HEK293 (cell line): Measurements from ENCODE around the gene CENPF.

ENCODE experiments used
- CTCF ChIA-PET: fragments of 350-600 bp; formaldehyde crosslinking; extraction: SDS; loops from one replicate; lab custom pipeline; 2021; ENCODE audit warnings: antibody characterized with exemption; lab: Yijun Ruan, JAX
- POLR2A ChIA-PET: fragments of 300-600 bp; formaldehyde crosslinking; extraction: SDS; loops from one replicate; lab custom pipeline; 2020; ENCODE audit warnings: antibody characterized with exemption, inconsistent platforms; lab: Yijun Ruan, JAX
- H3K27ac ChIP-seq: fragments of 200-500 bp; sonication (Bioruptor generic); 2 replicates; pipeline ENCODE4 v1.5.1; 2014; ENCODE audit warnings: low read depth, low read length, control low read depth, inconsistent platforms; ENCODE audit errors: extremely low read depth
- H3K36me3 ChIP-seq, 2 experiments: fragments of 200-500 bp in 1 of 2; sonication (Bioruptor generic) in 1 of 2; 1 replicate in 1 of 2; 2 replicates in 1 of 2; pipeline ENCODE4 v1.5.1; 2014 to 2017; ENCODE audit warnings: inconsistent platforms in 2 of 2, low read length in 2 of 2; ENCODE audit not compliant: control insufficient read depth in 2 of 2, insufficient read depth in 1 of 2
- H3K4me1 ChIP-seq: fragments of 200-500 bp; sonication (Bioruptor generic); 2 replicates; pipeline ENCODE4 v1.5.1; 2014; ENCODE audit warnings: mild to moderate bottlenecking, low read length, inconsistent platforms; ENCODE audit not compliant: control insufficient read depth, insufficient read depth
- H3K4me3 ChIP-seq: 2 replicates; pipeline ENCODE4 v1.5.1; 2011; ENCODE audit warnings: low read depth, mild to moderate bottlenecking, control low read depth, low read length, moderate library complexity
- H3K9me3 ChIP-seq: fragments of 200-500 bp; sonication (Bioruptor generic); 2 replicates; pipeline ENCODE4 v1.5.1; 2014; ENCODE audit warnings: low read depth, low read length, inconsistent platforms; ENCODE audit not compliant: control insufficient read depth, insufficient read depth
- BCL11A ChIP-seq: fragments of 450-650 bp; formaldehyde crosslinking; IDR thresholded peaks from 2 replicates; pipeline ENCODE4 v1.5.1; 2016; ENCODE audit warnings: low read depth, missing biosample characterization, missing genetic modification characterization
- GLIS1 ChIP-seq: fragments of 450-650 bp; formaldehyde crosslinking; IDR thresholded peaks from 2 replicates; pipeline ENCODE4 v1.5.1; 2016; ENCODE audit warnings: missing biosample characterization, missing genetic modification characterization
- HOXC10 ChIP-seq: sonication (generic); formaldehyde crosslinking; IDR thresholded peaks from 2 replicates; pipeline ENCODE4 v1.8.1; 2023; ENCODE audit warnings: mild to moderate bottlenecking, missing genetic modification reagents
- HOXD13 ChIP-seq: sonication (generic); formaldehyde crosslinking; IDR thresholded peaks from 2 replicates; pipeline ENCODE4 v1.8.0; 2022; ENCODE audit warnings: missing genetic modification reagents, borderline replicate concordance
- IKZF3 ChIP-seq: fragments of 450-650 bp; IDR thresholded peaks from 2 replicates; pipeline ENCODE4 v1.5.0; 2018; ENCODE audit warnings: missing biosample characterization, mild to moderate bottlenecking, missing genetic modification characterization, moderate library complexity
- MYNN ChIP-seq: fragments of 450-650 bp; formaldehyde crosslinking; IDR thresholded peaks from 2 replicates; pipeline ENCODE4 v1.5.1; 2016; ENCODE audit warnings: missing biosample characterization, missing genetic modification characterization, borderline replicate concordance
- TRIM28 ChIP-seq: IDR thresholded peaks from 2 replicates; pipeline ENCODE4 v1.6.1; 2011; ENCODE audit warnings: low read length, control low read depth, borderline replicate concordance
- ZFP41 ChIP-seq: fragments of 450-650 bp; formaldehyde crosslinking; IDR thresholded peaks from 2 replicates; pipeline ENCODE4 v1.5.1; 2016; ENCODE audit warnings: missing biosample characterization, missing genetic modification characterization, borderline replicate concordance
- ZFP69B ChIP-seq: fragments of 450-650 bp; formaldehyde crosslinking; IDR thresholded peaks from 2 replicates; pipeline ENCODE4 v1.5.1; 2016; ENCODE audit warnings: missing biosample characterization, missing genetic modification characterization
- ZNF23 ChIP-seq: fragments of 450-650 bp; formaldehyde crosslinking; IDR thresholded peaks from 2 replicates; pipeline ENCODE4 v1.5.1; 2016; ENCODE audit warnings: missing biosample characterization, missing genetic modification characterization, borderline replicate concordance
- ZNF274 ChIP-seq, 2 experiments: fragments of 200-500 bp in 1 of 2; fragments of 450-650 bp in 1 of 2; sonication (Bioruptor generic) in 1 of 2; formaldehyde crosslinking in 1 of 2; IDR thresholded peaks; 2 replicates each; pipeline versions ENCODE4 v1.5.1 to v1.6.1; 2014 to 2016; ENCODE audit warnings: borderline replicate concordance in 1 of 2, inconsistent platforms in 1 of 2, low read length in 1 of 2, missing biosample characterization in 1 of 2, missing genetic modification characterization in 1 of 2
- ZNF302 ChIP-seq: fragments of 450-650 bp; formaldehyde crosslinking; IDR thresholded peaks from 2 replicates; pipeline ENCODE4 v1.5.1; 2016; ENCODE audit warnings: missing biosample characterization, missing genetic modification characterization, low read depth
- ZNF394 ChIP-seq: fragments of 450-650 bp; formaldehyde crosslinking; IDR thresholded peaks from 2 replicates; pipeline ENCODE4 v1.5.1; 2016; ENCODE audit warnings: missing biosample characterization, missing genetic modification characterization, mild to moderate bottlenecking, moderate library complexity, borderline replicate concordance
- ZNF544 ChIP-seq: fragments of 450-650 bp; formaldehyde crosslinking; IDR thresholded peaks from 2 replicates; pipeline ENCODE4 v1.5.0; 2017; ENCODE audit warnings: missing biosample characterization, missing genetic modification characterization
- ZNF558 ChIP-seq: fragments of 450-650 bp; formaldehyde crosslinking; IDR thresholded peaks from 2 replicates; pipeline ENCODE4 v1.5.1; 2016; ENCODE audit warnings: missing biosample characterization, missing genetic modification characterization
- ZNF600 ChIP-seq: fragments of 450-650 bp; formaldehyde crosslinking; IDR thresholded peaks from 2 replicates; pipeline ENCODE4 v1.5.1; 2016; ENCODE audit warnings: missing biosample characterization, missing genetic modification characterization
- ZNF610 ChIP-seq: fragments of 450-650 bp; formaldehyde crosslinking; IDR thresholded peaks from 2 replicates; pipeline ENCODE4 v1.5.1; 2016; ENCODE audit warnings: missing biosample characterization, missing genetic modification characterization, borderline replicate concordance
- ZNF658 ChIP-seq: fragments of 450-650 bp; formaldehyde crosslinking; IDR thresholded peaks from 2 replicates; pipeline ENCODE4; 2016; ENCODE audit warnings: missing biosample characterization, missing genetic modification characterization
- ZNF664 ChIP-seq: fragments of 450-650 bp; formaldehyde crosslinking; IDR thresholded peaks from 2 replicates; pipeline ENCODE4 v1.5.1; 2016; ENCODE audit warnings: missing biosample characterization, missing genetic modification characterization
- ZNF792 ChIP-seq: fragments of 450-650 bp; formaldehyde crosslinking; IDR thresholded peaks from 2 replicates; pipeline ENCODE4 v1.5.1; 2016; ENCODE audit warnings: missing biosample characterization, missing genetic modification characterization
- ZSCAN23 ChIP-seq: fragments of 450-650 bp; formaldehyde crosslinking; IDR thresholded peaks from 2 replicates; pipeline ENCODE4 v1.5.1; 2016; ENCODE audit warnings: missing biosample characterization, missing genetic modification characterization
- TF ChIP-seq, protein P1 (sequence below): fragments of 450-650 bp; formaldehyde crosslinking; IDR thresholded peaks from 2 replicates; pipeline ENCODE4 v1.5.1; 2016; ENCODE audit warnings: missing biosample characterization, missing genetic modification characterization
- TF ChIP-seq, protein P2 (sequence below): fragments of 450-650 bp; formaldehyde crosslinking; IDR thresholded peaks from 2 replicates; pipeline ENCODE4 v1.5.1; 2017; ENCODE audit warnings: missing biosample characterization, missing genetic modification characterization
- TF ChIP-seq, protein P3 (sequence below): fragments of 450-650 bp; IDR thresholded peaks from 2 replicates; pipeline ENCODE4 v1.5.1; 2018; ENCODE audit warnings: missing biosample characterization, missing genetic modification characterization

Gene CENPF

DNA sequence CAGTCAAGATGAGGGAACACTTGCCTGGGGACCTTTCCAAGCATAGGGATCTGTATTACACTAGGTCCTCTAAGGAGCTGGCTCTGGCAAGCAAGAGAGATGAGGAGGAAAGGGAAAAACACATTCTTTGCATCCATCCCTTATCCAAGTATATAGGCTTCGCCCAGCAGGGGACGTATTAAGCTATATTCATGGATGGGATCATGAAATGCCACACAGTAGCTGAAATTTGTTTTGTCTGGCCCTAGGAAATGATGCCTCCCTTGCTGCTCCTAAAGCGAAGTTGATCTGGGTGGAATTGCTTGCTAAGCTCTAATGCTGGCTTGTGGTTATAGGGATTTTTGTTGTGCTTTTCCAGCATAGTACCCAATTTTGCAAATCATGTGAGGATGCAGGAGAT, 32.1 kb downstream of the CENPF start (continued):
- TF ChIP-seq, protein P1, sequence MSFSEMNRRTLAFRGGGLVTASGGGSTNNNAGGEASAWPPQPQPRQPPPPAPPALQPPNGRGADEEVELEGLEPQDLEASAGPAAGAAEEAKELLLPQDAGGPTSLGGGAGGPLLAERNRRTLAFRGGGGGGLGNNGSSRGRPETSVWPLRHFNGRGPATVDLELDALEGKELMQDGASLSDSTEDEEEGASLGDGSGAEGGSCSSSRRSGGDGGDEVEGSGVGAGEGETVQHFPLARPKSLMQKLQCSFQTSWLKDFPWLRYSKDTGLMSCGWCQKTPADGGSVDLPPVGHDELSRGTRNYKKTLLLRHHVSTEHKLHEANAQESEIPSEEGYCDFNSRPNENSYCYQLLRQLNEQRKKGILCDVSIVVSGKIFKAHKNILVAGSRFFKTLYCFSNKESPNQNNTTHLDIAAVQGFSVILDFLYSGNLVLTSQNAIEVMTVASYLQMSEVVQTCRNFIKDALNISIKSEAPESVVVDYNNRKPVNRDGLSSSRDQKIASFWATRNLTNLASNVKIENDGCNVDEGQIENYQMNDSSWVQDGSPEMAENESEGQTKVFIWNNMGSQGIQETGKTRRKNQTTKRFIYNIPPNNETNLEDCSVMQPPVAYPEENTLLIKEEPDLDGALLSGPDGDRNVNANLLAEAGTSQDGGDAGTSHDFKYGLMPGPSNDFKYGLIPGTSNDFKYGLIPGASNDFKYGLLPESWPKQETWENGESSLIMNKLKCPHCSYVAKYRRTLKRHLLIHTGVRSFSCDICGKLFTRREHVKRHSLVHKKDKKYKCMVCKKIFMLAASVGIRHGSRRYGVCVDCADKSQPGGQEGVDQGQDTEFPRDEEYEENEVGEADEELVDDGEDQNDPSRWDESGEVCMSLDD (tag by site-specific recombination) = no peak
- TF ChIP-seq ZNF558 (tag by site-specific recombination) (no peak), ZNF274 (IDR thresholded peaks at IDR 0.05; ENCODE audit: low read length) (no peak), ZNF274 (tag by site-specific recombination; IDR thresholded peaks at IDR 0.05; ENCODE audit: borderline replicate concordance) (no peak)
- TF ChIP-seq, all 188 proteins: peak for 0

DNA sequence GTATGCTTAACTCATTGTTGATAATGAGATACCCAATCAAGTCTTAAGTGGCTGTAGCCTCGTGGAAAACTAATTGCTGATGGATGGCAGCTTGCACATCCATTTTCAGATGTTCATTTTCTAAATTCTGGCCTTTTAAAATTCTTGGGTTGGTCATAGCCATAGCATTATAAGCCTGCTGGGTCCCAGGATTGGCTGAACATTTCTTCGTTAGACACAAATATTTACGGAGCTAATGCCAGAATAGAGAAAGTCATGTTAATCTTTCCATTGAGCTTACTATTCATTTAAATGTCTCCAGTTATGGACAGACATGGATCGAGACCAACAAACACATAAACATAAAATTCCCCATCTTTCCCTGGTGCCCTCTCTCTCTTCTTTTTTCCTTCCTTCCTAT, 32.5 kb downstream of the CENPF start:
- Histone ChIP-seq H3K36me3 (peaks cover 53 to 100% of the 10 kb centered on the region in 2 experiments), H3K4me1 (no peaks in the 10 kb centered on the region), H3K4me3 (no peak overlapping the region), H3K27ac (no peak overlapping the region), H3K9me3 (no peaks in the 10 kb centered on the region)
- ChIA-PET POLR2A (no interaction called here), CTCF (interaction anchor here (0.6 to 5.2 kb wide), 7 partner anchors 8 to 443 kb away, joined by 3 to 50 read pairs (median 4); no protein-coding TSS in a partner anchor)
- TF ChIP-seq HOXD13 (CRISPR knock-in tag) (no peak), ZNF394 (tag by site-specific recombination) (no peak), ZNF658 (no peak), ZNF302 (tag by site-specific recombination) (no peak), TRIM28 (no peak), ZNF544 (tag by site-specific recombination) (no peak), MYNN (tag by site-specific recombination) (no peak), ZFP41 (tag by site-specific recombination) (no peak), ZSCAN23 (tag by site-specific recombination) (no peak), ZNF792 (tag by site-specific recombination) (no peak), ZNF600 (tag by site-specific recombination) (no peak), ZNF23 (tag by site-specific recombination) (no peak)
- TF ChIP-seq, protein P2, sequence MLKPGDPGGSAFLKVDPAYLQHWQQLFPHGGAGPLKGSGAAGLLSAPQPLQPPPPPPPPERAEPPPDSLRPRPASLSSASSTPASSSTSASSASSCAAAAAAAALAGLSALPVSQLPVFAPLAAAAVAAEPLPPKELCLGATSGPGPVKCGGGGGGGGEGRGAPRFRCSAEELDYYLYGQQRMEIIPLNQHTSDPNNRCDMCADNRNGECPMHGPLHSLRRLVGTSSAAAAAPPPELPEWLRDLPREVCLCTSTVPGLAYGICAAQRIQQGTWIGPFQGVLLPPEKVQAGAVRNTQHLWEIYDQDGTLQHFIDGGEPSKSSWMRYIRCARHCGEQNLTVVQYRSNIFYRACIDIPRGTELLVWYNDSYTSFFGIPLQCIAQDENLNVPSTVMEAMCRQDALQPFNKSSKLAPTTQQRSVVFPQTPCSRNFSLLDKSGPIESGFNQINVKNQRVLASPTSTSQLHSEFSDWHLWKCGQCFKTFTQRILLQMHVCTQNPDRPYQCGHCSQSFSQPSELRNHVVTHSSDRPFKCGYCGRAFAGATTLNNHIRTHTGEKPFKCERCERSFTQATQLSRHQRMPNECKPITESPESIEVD (tag by site-specific recombination) = no peak
- TF ChIP-seq, protein P3, sequence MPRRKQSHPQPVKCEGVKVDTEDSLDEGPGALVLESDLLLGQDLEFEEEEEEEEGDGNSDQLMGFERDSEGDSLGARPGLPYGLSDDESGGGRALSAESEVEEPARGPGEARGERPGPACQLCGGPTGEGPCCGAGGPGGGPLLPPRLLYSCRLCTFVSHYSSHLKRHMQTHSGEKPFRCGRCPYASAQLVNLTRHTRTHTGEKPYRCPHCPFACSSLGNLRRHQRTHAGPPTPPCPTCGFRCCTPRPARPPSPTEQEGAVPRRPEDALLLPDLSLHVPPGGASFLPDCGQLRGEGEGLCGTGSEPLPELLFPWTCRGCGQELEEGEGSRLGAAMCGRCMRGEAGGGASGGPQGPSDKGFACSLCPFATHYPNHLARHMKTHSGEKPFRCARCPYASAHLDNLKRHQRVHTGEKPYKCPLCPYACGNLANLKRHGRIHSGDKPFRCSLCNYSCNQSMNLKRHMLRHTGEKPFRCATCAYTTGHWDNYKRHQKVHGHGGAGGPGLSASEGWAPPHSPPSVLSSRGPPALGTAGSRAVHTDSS (tag by site-specific recombination) = no peak

DNA sequence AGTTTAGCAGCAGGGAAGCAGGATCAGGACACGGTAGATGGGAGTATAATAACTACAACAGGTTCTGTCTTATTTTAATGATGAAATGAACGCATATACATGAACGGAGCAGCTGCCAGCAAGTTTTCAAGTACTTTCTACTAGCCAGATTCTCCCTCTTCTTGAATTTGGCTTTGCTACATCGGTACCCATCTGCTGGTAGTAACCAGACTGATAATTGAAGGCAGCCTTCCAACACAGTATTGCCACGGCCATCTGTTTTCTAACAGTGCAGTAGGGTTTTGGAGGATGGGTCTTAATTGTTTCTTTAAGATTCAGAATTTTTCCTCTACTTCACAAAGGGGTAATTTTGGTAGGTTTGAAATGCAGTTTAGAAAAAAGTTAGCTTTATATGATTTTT, 33.4 kb downstream of the CENPF start:
- H3K4me1 ChIP-seq = no peaks in the 10 kb centered on the region
- no peak overlapping the region for H3K4me3 ChIP-seq
- no peaks in the 10 kb centered on the region for H3K9me3 ChIP-seq
- no peak overlapping the region for H3K27ac ChIP-seq
- peaks cover 44 to 100% of the 10 kb centered on the region in 2 experiments for H3K36me3 ChIP-seq
- POLR2A ChIA-PET = no interaction called here
- CTCF ChIA-PET = interaction anchor here (0.6 to 5.2 kb wide), 4 partner anchors 9 to 1007 kb away, joined by 3 to 50 read pairs (median 4); no protein-coding TSS in a partner anchor
- no peak for TF ChIP-seq HOXC10
- TF ChIP-seq, protein P1 (tag by site-specific recombination) = no peak
- no peak for TF ChIP-seq IKZF3 (tag by site-specific recombination)
- TF ChIP-seq GLIS1 = no peak
- TF ChIP-seq ZNF610 (tag by site-specific recombination) = no peak
- TF ChIP-seq ZNF664 (tag by site-specific recombination) = no peak
- TF ChIP-seq BCL11A (tag by site-specific recombination) = no peak
- no peak for TF ChIP-seq ZFP69B (tag by site-specific recombination)
